A673 (cell line): ENCODE data around the gene TESK2. TPM values are rescaled to one million over a fixed set of nuclear protein-coding genes. Genes with fewer than 3 reads are reported as not detected.
"Not testable (repeated sequence)": the region's sequence is repeated elsewhere in the genome, so short reads cannot be mapped to it uniquely, and the experiment has no call there.

Source experiments
- BruUV-seq: library from RNA; stranded (reverse); fragments of 400-500 nt; replicated peaks from 2 replicates; lab custom pipeline; 2021; lab: Mats Ljungman, UMichigan
- CTCF ChIA-PET: fragments of 300-600 bp; sonication (Branson Sonifier 250); formaldehyde crosslinking; loops from one replicate; lab custom pipeline; 2022; ENCODE audit warnings: antibody characterized with exemption; lab: Charles Lee
- POLR2A ChIA-PET: fragments of 300-600 bp; sonication (Branson Sonifier 250); formaldehyde crosslinking; loops from one replicate; lab custom pipeline; 2022; ENCODE audit warnings: antibody characterized with exemption; ENCODE audit not compliant: low non-redundant PET; lab: Charles Lee
- DNase-seq: peaks from one replicate; pipeline ENCODE4 v3.0.0-alpha.2; 2015; ENCODE audit warnings: low spot score
- H3K27ac ChIP-seq: fragments of 200-600 bp; sonication (generic); 2 replicates; pipeline ENCODE4 v1.5.1; 2016; ENCODE audit warnings: mixed run types, low read depth, mild to moderate bottlenecking, mixed read lengths, antibody characterized with exemption, low read length; ENCODE audit not compliant: poor library complexity, severe bottlenecking
- H3K27me3 ChIP-seq: fragments of 200-600 bp; sonication (generic); replicated peaks from 2 replicates; pipeline ENCODE4 v1.6.1; 2017; ENCODE audit warnings: mixed run types, low read depth, mild to moderate bottlenecking, mixed read lengths, antibody characterized with exemption, low read length; ENCODE audit not compliant: insufficient read depth, poor library complexity
- H3K36me3 ChIP-seq: fragments of 200-600 bp; sonication (generic); 2 replicates; pipeline ENCODE4 v1.6.1; 2016; ENCODE audit warnings: mixed run types, mild to moderate bottlenecking, mixed read lengths, antibody characterized with exemption, low read length; ENCODE audit not compliant: insufficient read depth, poor library complexity, severe bottlenecking
- H3K4me1 ChIP-seq: fragments of 200-600 bp; sonication (generic); 2 replicates; pipeline ENCODE4 v1.6.1; 2017; ENCODE audit warnings: mixed run types, mild to moderate bottlenecking, mixed read lengths, antibody characterized with exemption, low read length; ENCODE audit not compliant: insufficient read depth, poor library complexity, severe bottlenecking
- H3K4me3 ChIP-seq: fragments of 200-600 bp; sonication (generic); 2 replicates; pipeline ENCODE4 v1.5.1; 2016; ENCODE audit warnings: low read depth, mixed run types, mild to moderate bottlenecking, mixed read lengths, low read length; ENCODE audit not compliant: poor library complexity, severe bottlenecking
- H3K9me3 ChIP-seq: fragments of 200-600 bp; sonication (generic); 2 replicates; pipeline ENCODE4 v1.6.1; 2016; ENCODE audit warnings: mixed run types, low read depth, mild to moderate bottlenecking, mixed read lengths, antibody characterized with exemption, low read length; ENCODE audit not compliant: poor library complexity, severe bottlenecking
- CTCF ChIP-seq: fragments of 300-800, 200-600 bp; sonication (generic); conservative IDR thresholded peaks from 2 replicates; pipeline ENCODE4 v1.5.1; 2017; ENCODE audit warnings: low read depth, mild to moderate bottlenecking, antibody characterized with exemption, low read length, moderate library complexity, mixed read lengths
- EZH2 ChIP-seq: fragments of 200-600 bp; sonication (generic); IDR thresholded peaks from 2 replicates; pipeline ENCODE4 v1.6.1; 2017; ENCODE audit warnings: borderline replicate concordance, low read depth, mild to moderate bottlenecking, mixed read lengths, antibody characterized with exemption, low read length; ENCODE audit not compliant: poor library complexity, severe bottlenecking
- intact Hi-C: fragments of 100-400 bp; cut with micrococcal nuclease; formaldehyde crosslinking; loops from one replicate; pipeline ENCODE4 v1.10.0; 2022; ENCODE audit not compliant: unreplicated experiment
- total RNA-seq: library from RNA; stranded (reverse); gene quantifications from 2 replicates; pipeline ENCODE4 v1.2.3, GENCODE V29; 2021

TESK2 gene
- total RNA-seq, 1 experiment from 2014 or later: 0.75 TPM

GRCh38 chr1:45478121-45478814 is 12.7 kb downstream of the TESK2 start:
- Histone ChIP-seq H3K36me3 (no peaks in the 10 kb centered on the region), H3K4me3 (no peak overlapping the region), H3K27me3 (no peaks in the 10 kb centered on the region), H3K9me3 (no peaks in the 10 kb centered on the region), H3K4me1 (no peaks in the 10 kb centered on the region), H3K27ac (no peak overlapping the region)
- no peak for DNase-seq
- BruUV-seq: no TSS peak
- ChIA-PET CTCF (no interaction called here), POLR2A (no interaction called here)
- TF ChIP-seq CTCF (no peak), EZH2 (no peak)
- intact Hi-C loops: no loop called here

GRCh38 chr1:45477646-45478045 is 13.3 kb downstream of the TESK2 start:
- ChIA-PET CTCF (no interaction called here), POLR2A (no interaction called here)
- intact Hi-C loops: no loop called here
- Histone ChIP-seq H3K27me3 (no peaks in the 10 kb centered on the region), H3K4me3 (no peak overlapping the region), H3K4me1 (no peaks in the 10 kb centered on the region), H3K36me3 (no peaks in the 10 kb centered on the region), H3K9me3 (no peaks in the 10 kb centered on the region), H3K27ac (no peak overlapping the region)
- no peak for DNase-seq
- TF ChIP-seq EZH2 (no peak), CTCF (no peak)
- BruUV-seq: no TSS peak

- DNase-seq, BruUV-seq, POLR2A ChIA-PET, H3K36me3 ChIP-seq, H3K9me3 ChIP-seq, H3K4me3 ChIP-seq, intact Hi-C loops, H3K27me3 ChIP-seq, CTCF ChIA-PET, H3K27ac ChIP-seq, H3K4me1 ChIP-seq: not testable (repeated sequence)
These were observed 16.8 kb downstream of the TESK2 start for GRCh38 chr1:45474194-45474593.

- no TSS peak for BruUV-seq
- Histone ChIP-seq H3K4me3 (no peak overlapping the region), H3K4me1 (no peaks in the 10 kb centered on the region), H3K36me3 (no peaks in the 10 kb centered on the region), H3K9me3 (no peaks in the 10 kb centered on the region), H3K27me3 (no peaks in the 10 kb centered on the region), H3K27ac (no peak overlapping the region)
- ChIA-PET CTCF (no interaction called here), POLR2A (no interaction called here)
- TF ChIP-seq CTCF (no peak), EZH2 (no peak)
- intact Hi-C loops: no loop called here
- no peak for DNase-seq
These were observed 17.7 kb downstream of the TESK2 start for GRCh38 chr1:45473302-45473701.
